ENCODE results near the gene TMC4.

GRCh38 chr19:54136086-54136863 is 36.7 kb downstream of the TMC4 start:
- TF ChIP-seq, protein P1, sequence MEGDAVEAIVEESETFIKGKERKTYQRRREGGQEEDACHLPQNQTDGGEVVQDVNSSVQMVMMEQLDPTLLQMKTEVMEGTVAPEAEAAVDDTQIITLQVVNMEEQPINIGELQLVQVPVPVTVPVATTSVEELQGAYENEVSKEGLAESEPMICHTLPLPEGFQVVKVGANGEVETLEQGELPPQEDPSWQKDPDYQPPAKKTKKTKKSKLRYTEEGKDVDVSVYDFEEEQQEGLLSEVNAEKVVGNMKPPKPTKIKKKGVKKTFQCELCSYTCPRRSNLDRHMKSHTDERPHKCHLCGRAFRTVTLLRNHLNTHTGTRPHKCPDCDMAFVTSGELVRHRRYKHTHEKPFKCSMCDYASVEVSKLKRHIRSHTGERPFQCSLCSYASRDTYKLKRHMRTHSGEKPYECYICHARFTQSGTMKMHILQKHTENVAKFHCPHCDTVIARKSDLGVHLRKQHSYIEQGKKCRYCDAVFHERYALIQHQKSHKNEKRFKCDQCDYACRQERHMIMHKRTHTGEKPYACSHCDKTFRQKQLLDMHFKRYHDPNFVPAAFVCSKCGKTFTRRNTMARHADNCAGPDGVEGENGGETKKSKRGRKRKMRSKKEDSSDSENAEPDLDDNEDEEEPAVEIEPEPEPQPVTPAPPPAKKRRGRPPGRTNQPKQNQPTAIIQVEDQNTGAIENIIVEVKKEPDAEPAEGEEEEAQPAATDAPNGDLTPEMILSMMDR (IDR thresholded peaks at IDR 0.05; ENCODE audit: low read depth, low read length): no peak
- no peak for TF ChIP-seq EZH2phosphoT487 (IDR thresholded peaks at IDR 0.05; ENCODE audit: low read depth)

Measured in OCI-LY3 (cell line).